H1 (cell line): ENCODE data around the gene SIX1. TPM values are rescaled to one million over a fixed set of nuclear protein-coding genes. Genes with fewer than 3 reads are reported as not detected.

Experiments used
- CTCF ChIA-PET: fragments of 300-600 bp; sonication (Branson Sonifier 250); formaldehyde crosslinking; loops from one replicate; lab custom pipeline; 2021; ENCODE audit not compliant: partially characterized antibody; lab: Charles Lee
- POLR2A ChIA-PET: fragments of 300-600 bp; sonication (Branson Sonifier 250); formaldehyde crosslinking; loops from one replicate; lab custom pipeline; 2021; ENCODE audit warnings: inconsistent platforms; ENCODE audit not compliant: partially characterized antibody; lab: Charles Lee
- DNase-seq, 2 experiments: peaks; one replicate each; pipeline versions ENCODE4 v3.0.0 to v3.0.0-alpha.2; 2010 to 2022; ENCODE audit warnings: low spot score in 2 of 2, low read depth in 1 of 2, mixed read lengths in 1 of 2
- FAIRE-seq: peaks from 2 replicates; lab custom pipeline; 2011; peaks lifted over from hg19 to GRCh38; lab: Jason Lieb, UNC
- H2AFZ ChIP-seq: 2 replicates; pipeline ENCODE4 v1.8.1; 2012; ENCODE audit warnings: low read length, inconsistent platforms
- H2AK5ac ChIP-seq: 2 replicates; pipeline ENCODE4 v1.6.1; 2013; ENCODE audit warnings: low read depth, low read length
- H2BK120ac ChIP-seq: replicated peaks from 2 replicates; pipeline ENCODE3; 2013; ENCODE audit warnings: low read depth, low read length, inconsistent platforms
- H2BK12ac ChIP-seq: 2 replicates; pipeline ENCODE4 v1.6.1; 2013; ENCODE audit warnings: low read depth, low read length
- H2BK15ac ChIP-seq: 2 replicates; pipeline ENCODE4 v1.6.1; 2013; ENCODE audit warnings: low read length
- H2BK20ac ChIP-seq: 2 replicates; pipeline ENCODE4 v1.6.1; 2013; ENCODE audit warnings: low read length
- H2BK5ac ChIP-seq: 2 replicates; pipeline ENCODE4 v1.6.1; 2013; ENCODE audit warnings: low read depth, low read length
- H3K14ac ChIP-seq: 2 replicates; pipeline ENCODE4 v1.6.1; 2013; ENCODE audit warnings: inconsistent platforms; ENCODE audit not compliant: insufficient read length
- H3K18ac ChIP-seq: 2 replicates; pipeline ENCODE4 v1.6.1; 2013; ENCODE audit warnings: low read length; ENCODE audit errors: extremely low read depth
- H3K23ac ChIP-seq: 2 replicates; pipeline ENCODE4 v1.6.1; 2013; ENCODE audit warnings: inconsistent platforms; ENCODE audit not compliant: insufficient read length
- H3K23me2 ChIP-seq: 2 replicates; pipeline ENCODE4 v1.6.1; 2013; ENCODE audit warnings: low read depth, low read length
- H3K27ac ChIP-seq: 2 replicates; pipeline ENCODE4 v1.6.1; 2011; ENCODE audit warnings: low read depth, low read length, inconsistent platforms
- H3K27me3 ChIP-seq, 4 experiments: replicated peaks in 1 of 4; 1 replicate in 1 of 4; 2 replicates in 3 of 4; pipeline versions ENCODE4 v1.6.1 to v1.8.1; 2011 to 2013; ENCODE audit warnings: low read length in 3 of 4, mild to moderate bottlenecking in 3 of 4, inconsistent platforms in 2 of 4, mixed read lengths in 2 of 4, moderate library complexity in 1 of 4; ENCODE audit not compliant: control insufficient read depth in 3 of 4, insufficient read depth in 3 of 4; ENCODE audit errors: extremely low read depth in 1 of 4
- H3K36me3 ChIP-seq, 4 experiments: 2 replicates each; pipeline versions ENCODE4 v1.6.1 to v1.8.1; 2011 to 2013; ENCODE audit warnings: mild to moderate bottlenecking in 4 of 4, low read length in 3 of 4, moderate library complexity in 2 of 4, control low read depth in 1 of 4, inconsistent platforms in 1 of 4; ENCODE audit not compliant: insufficient read depth in 4 of 4, control insufficient read depth in 2 of 4
- H3K4ac ChIP-seq: replicated peaks from 2 replicates; pipeline ENCODE3; 2013; ENCODE audit warnings: low read length, low read depth, mixed read lengths, inconsistent platforms; ENCODE audit not compliant: insufficient read length
- H3K4me1 ChIP-seq, 4 experiments: replicated peaks in 1 of 4; 1 replicate in 1 of 4; 2 replicates in 3 of 4; pipeline versions ENCODE4 v1.6.1 to v1.8.1; 2011 to 2013; ENCODE audit warnings: low read length in 3 of 4, inconsistent platforms in 2 of 4, mixed read lengths in 1 of 4; ENCODE audit not compliant: insufficient read depth in 4 of 4, control insufficient read depth in 3 of 4
- H3K4me2 ChIP-seq, 2 experiments: 2 replicates each; pipeline versions ENCODE4 v1.6.1 to v1.8.1; 2011 to 2013; ENCODE audit warnings: low read depth in 2 of 2, low read length in 2 of 2, control low read depth in 1 of 2, inconsistent platforms in 1 of 2, mild to moderate bottlenecking in 1 of 2; ENCODE audit not compliant: insufficient read depth in 1 of 2
- H3K4me3 ChIP-seq, 4 experiments: fragments of 200-600, 300-600 bp in 1 of 4; sonication (generic), shearing (Covaris generic), sonication (Bioruptor Twin) in 1 of 4; 2 replicates each; pipeline versions ENCODE4 v1.5.1 to v1.8.1; 2011 to 2016; ENCODE audit warnings: low read length in 4 of 4, low read depth in 3 of 4, control low read depth in 2 of 4, inconsistent platforms in 2 of 4, mild to moderate bottlenecking in 2 of 4, mixed read lengths in 1 of 4, moderate library complexity in 1 of 4; ENCODE audit not compliant: insufficient read depth in 2 of 4; ENCODE audit errors: extremely low read depth in 1 of 4
- H3K56ac ChIP-seq: replicated peaks from 2 replicates; pipeline ENCODE3; 2013; ENCODE audit warnings: low read depth, mild to moderate bottlenecking, mixed read lengths, low read length, inconsistent platforms; ENCODE audit not compliant: insufficient read length
- H3K79me1 ChIP-seq: 2 replicates; pipeline ENCODE4 v1.6.1; 2013; ENCODE audit warnings: low read depth, low read length, control low read depth
- H3K79me2 ChIP-seq, 2 experiments: 2 replicates each; pipeline versions ENCODE4 v1.6.1 to v1.8.1; 2012 to 2013; ENCODE audit warnings: low read length in 2 of 2, mild to moderate bottlenecking in 2 of 2, inconsistent platforms in 1 of 2; ENCODE audit not compliant: insufficient read depth in 2 of 2, control insufficient read depth in 1 of 2
- H3K9ac ChIP-seq, 4 experiments: replicated peaks in 1 of 4; 1 replicate in 1 of 4; 2 replicates in 3 of 4; pipeline versions ENCODE4 v1.6.1 to v1.8.1; 2011 to 2013; ENCODE audit warnings: low read depth in 3 of 4, low read length in 3 of 4, control low read depth in 2 of 4, mild to moderate bottlenecking in 2 of 4, moderate library complexity in 2 of 4, inconsistent platforms in 1 of 4; ENCODE audit errors: extremely low read depth in 1 of 4
- H3K9me3 ChIP-seq, 2 experiments: 2 replicates each; pipeline versions ENCODE4 v1.6.1 to v1.8.1; 2012 to 2013; ENCODE audit warnings: mild to moderate bottlenecking in 2 of 2, moderate library complexity in 2 of 2, control low read depth in 1 of 2, inconsistent platforms in 1 of 2, low read depth in 1 of 2, low read length in 1 of 2, mixed read lengths in 1 of 2; ENCODE audit not compliant: insufficient read depth in 2 of 2
- H4K20me1 ChIP-seq, 2 experiments: replicated peaks in 1 of 2; 2 replicates each; pipeline versions ENCODE3 to v1.8.1; 2011 to 2013; ENCODE audit warnings: inconsistent platforms in 2 of 2, low read length in 2 of 2, mild to moderate bottlenecking in 1 of 2; ENCODE audit not compliant: insufficient read depth in 2 of 2, control insufficient read depth in 1 of 2
- H4K5ac ChIP-seq: 2 replicates; pipeline ENCODE4 v1.6.1; 2013; ENCODE audit warnings: low read length, low read depth, mixed read lengths, inconsistent platforms; ENCODE audit not compliant: insufficient read length
- H4K8ac ChIP-seq: 2 replicates; pipeline ENCODE4 v1.8.0; 2013; ENCODE audit warnings: mild to moderate bottlenecking, moderate library complexity, low read length, inconsistent platforms; ENCODE audit not compliant: insufficient read depth; ENCODE audit errors: extremely low read depth
- H4K91ac ChIP-seq: replicated peaks from 2 replicates; pipeline ENCODE3; 2013; ENCODE audit warnings: low read length, mixed read lengths, inconsistent platforms; ENCODE audit not compliant: insufficient read length
- BACH1 ChIP-seq: IDR thresholded peaks from 2 replicates; pipeline ENCODE4 v1.6.1; 2012; ENCODE audit warnings: low read length, improper control_type of control experiment
- CTBP2 ChIP-seq: IDR thresholded peaks from 2 replicates; pipeline ENCODE4 v1.7.0; 2011; ENCODE audit warnings: borderline replicate concordance, mild to moderate bottlenecking, moderate library complexity, mixed read lengths, low read length; ENCODE audit not compliant: insufficient read depth, insufficient read length
- EZH2 ChIP-seq: fragments of 200-600 bp; sonication (generic); IDR thresholded peaks from 2 replicates; pipeline ENCODE4 v1.7.1; 2012; ENCODE audit warnings: low read depth, mild to moderate bottlenecking, moderate library complexity, low read length, inconsistent platforms; ENCODE audit not compliant: severe bottlenecking
- GABPA ChIP-seq: IDR thresholded peaks from 2 replicates; pipeline ENCODE4 v1.6.1; 2011; ENCODE audit warnings: mild to moderate bottlenecking, low read length, moderate library complexity, borderline replicate concordance; ENCODE audit not compliant: insufficient read depth
- KDM1A ChIP-seq: fragments of 200-600, 300-600 bp; sonication (generic); IDR thresholded peaks from 2 replicates; pipeline ENCODE4 v1.7.1; 2016; ENCODE audit warnings: mild to moderate bottlenecking, low read length, borderline replicate concordance
- KDM4A ChIP-seq: IDR thresholded peaks from one replicate; pipeline ENCODE4 v1.7.1; 2012; ENCODE audit warnings: low read depth, mild to moderate bottlenecking, moderate library complexity, low read length, inconsistent platforms; ENCODE audit not compliant: severe bottlenecking
- POU5F1 ChIP-seq: IDR thresholded peaks from 2 replicates; pipeline ENCODE4 v1.6.1; 2011; ENCODE audit warnings: low read depth, mild to moderate bottlenecking, low read length, moderate library complexity
- RAD21 ChIP-seq, 2 experiments: IDR thresholded peaks in 1 of 2; conservative IDR thresholded peaks in 1 of 2; 2 replicates each; pipeline ENCODE4 v1.6.1; 2011; ENCODE audit warnings: low read depth in 2 of 2, low read length in 2 of 2, improper control_type of control experiment in 1 of 2, inconsistent platforms in 1 of 2, mild to moderate bottlenecking in 1 of 2, moderate library complexity in 1 of 2
- RFX5 ChIP-seq: IDR thresholded peaks from 2 replicates; pipeline ENCODE4 v1.6.1; 2011; ENCODE audit warnings: low read depth, low read length, improper control_type of control experiment, borderline replicate concordance
- SP2 ChIP-seq: IDR thresholded peaks from 2 replicates; pipeline ENCODE4 v1.6.1; 2012; ENCODE audit warnings: mild to moderate bottlenecking, low read length, inconsistent platforms
- SP4 ChIP-seq: IDR thresholded peaks from 2 replicates; pipeline ENCODE4 v1.6.1; 2012; ENCODE audit warnings: low read length, inconsistent platforms
- TEAD4 ChIP-seq: IDR thresholded peaks from 2 replicates; pipeline ENCODE4 v1.6.1; 2012; ENCODE audit warnings: low read depth, low read length, inconsistent platforms, mixed read lengths
- YY1 ChIP-seq: IDR thresholded peaks from 2 replicates; pipeline ENCODE4 v1.6.1; 2011; ENCODE audit warnings: low read depth, mild to moderate bottlenecking, low read length
- ZNF274 ChIP-seq: IDR thresholded peaks from 2 replicates; pipeline ENCODE4 v1.7.0; 2012; ENCODE audit warnings: low read length, borderline replicate concordance; ENCODE audit errors: extremely low read depth
- WGBS, 2 experiments: shearing (Covaris generic) in 1 of 2; methylation state at CpG; one replicate each; pipeline versions ENCODE4 v1.1.6 to v1.1.7; 2013 to 2015; ENCODE audit warnings: low lambda C conversion rate in 2 of 2, mixed read lengths in 2 of 2, inconsistent platforms in 1 of 2, low coverage in 1 of 2, missing lambda C conversion rate in 1 of 2; ENCODE audit not compliant: insufficient replicate concordance in 2 of 2, insufficient coverage in 1 of 2, insufficient read length in 1 of 2; ENCODE audit errors: extremely low coverage in 1 of 2, missing lambda C conversion rate in 1 of 2; 5-methylcytosine and 5-hydroxymethylcytosine counted together
- polyA plus RNA-seq, 7 experiments: library from polyadenylated mRNA; depleted of rRNA in 3 of 7; stranded (reverse) in 5 of 7; unstranded in 2 of 7; fragments of >200 nt in 5 of 7; fragments of 200-250 nt in 2 of 7; gene quantifications; 1 replicate in 5 of 7; 2 replicates in 1 of 7; 4 replicates in 1 of 7; pipeline versions ENCODE4 v1.2.1 to v1.2.3, GENCODE V29; 2011 to 2013; ENCODE audit warnings: missing spikeins in 2 of 7, mixed read lengths in 2 of 7
- total RNA-seq: library from RNA; stranded (reverse); fragmentation: NEBNext Ultra II Directional; extraction: Animal tissue kit (Norgen Biotek cat#: 25700); gene quantifications from 2 replicates; pipeline ENCODE4 v1.2.1, GENCODE V29; 2021

Gene SIX1
- total and polyA plus RNA-seq, 2 of the 8 experiments (the other 6 are each of a cell fraction or from before 2014, with no cell fraction given), result 0.03 to 0.69 TPM

- CTCF ChIA-PET, result interaction anchor here (1.1 to 2.1 kb wide), 2 partner anchors 9 to 17 kb away, joined by 3 to 6 read pairs; no protein-coding TSS in a partner anchor
- TF ChIP-seq POU5F1 (no peak), TEAD4 (no peak), BACH1 (no peak), GABPA (no peak), KDM1A (no peak), CTBP2 (no peak), EZH2 (no peak), SP2 (no peak), YY1 (no peak), ZNF274 (no peak), KDM4A (no peak), RAD21 (IDR thresholded peaks at IDR 0.05 in 1 of 2, conservative IDR thresholded peaks at IDR 0.05 in 1 of 2; ENCODE audit: low read depth in 2 of 2, low read length in 2 of 2) (no peak), RFX5 (no peak), SP4 (no peak)
These were observed 13.7 kb upstream of the SIX1 start for GRCh38 chr14:60662982-60663381.

More at GRCh38 chr14:60662982-60663381, 13.7 kb upstream of the SIX1 start:
- Histone ChIP-seq H3K4ac (no peak overlapping the region), H4K8ac (no peak overlapping the region), H3K27me3 (peaks cover 8 to 19% (median 16%) of the 10 kb centered on the region in 4 experiments), H3K4me3 (no peak overlapping the region), H2AK5ac (no peak overlapping the region), H3K27ac (no peak overlapping the region), H4K91ac (no peak overlapping the region), H3K23ac (no peak overlapping the region), H3K9ac (no peak overlapping the region), H3K36me3 (no peaks in the 10 kb centered on the region), H3K4me2 (no peak overlapping the region), H2BK20ac (no peak overlapping the region), H2AFZ (no peak overlapping the region), H3K14ac (no peak overlapping the region), H2BK5ac (no peak overlapping the region), H3K4me1 (peaks cover 0 to 4% (median under 1%) of the 10 kb centered on the region in 4 experiments; a peak in 2 of 7 replicates), H3K23me2 (0 out of 2 replicates have a peak, but pooled peaks cover under 1% of the 10 kb centered on the region), H4K20me1 (no peaks in the 10 kb centered on the region), H3K79me2 (no peaks in the 10 kb centered on the region), H3K56ac (no peak overlapping the region), H4K5ac (no peak overlapping the region), H3K18ac (no peak overlapping the region), H2BK15ac (no peak overlapping the region), H2BK120ac (no peak overlapping the region), H3K9me3 (no peaks in the 10 kb centered on the region), H3K79me1 (no peaks in the 10 kb centered on the region), H2BK12ac (no peak overlapping the region)
- FAIRE-seq (no peak), DNase-seq (no peak)
- WGBS, 2 experiments, result 75% methylated on average over 1 of the region's 1 CpG; no CpG with 5 or more reads in 1 of the 2 experiments
- POLR2A ChIA-PET, result no interaction called here
